Endodermal cell (in vitro differentiated cells): ENCODE results near the gene CFLAR. TPM values are rescaled to one million over a fixed set of nuclear protein-coding genes. Genes with fewer than 3 reads are reported as not detected.

Source experiments
- DNase-seq: peaks from one replicate; pipeline ENCODE4 v3.0.0-alpha.2; 2017
- H3K27ac ChIP-seq: 2 replicates; pipeline ENCODE4 v1.5.1; 2013; ENCODE audit warnings: mild to moderate bottlenecking, low read depth, low read length, moderate library complexity
- H3K27me3 ChIP-seq: 2 replicates; pipeline ENCODE4 v1.6.1; 2013; ENCODE audit warnings: mild to moderate bottlenecking, low read length, moderate library complexity; ENCODE audit not compliant: insufficient read depth, control insufficient read depth, poor library complexity, severe bottlenecking
- H3K36me3 ChIP-seq: 2 replicates; pipeline ENCODE4 v1.7.0; 2013; ENCODE audit warnings: mild to moderate bottlenecking, low read length, moderate library complexity; ENCODE audit not compliant: control insufficient read depth, insufficient read depth
- H3K4me1 ChIP-seq: one replicate; pipeline ENCODE4 v1.7.0; 2013; ENCODE audit warnings: low read length; ENCODE audit not compliant: control insufficient read depth, insufficient read depth
- H3K4me3 ChIP-seq: 2 replicates; pipeline ENCODE4 v1.5.1; 2013; ENCODE audit warnings: mild to moderate bottlenecking, low read length, moderate library complexity
- H3K9ac ChIP-seq: 2 replicates; pipeline ENCODE4 v1.6.1; 2013; ENCODE audit warnings: mild to moderate bottlenecking, low read length, moderate library complexity; ENCODE audit not compliant: poor library complexity, severe bottlenecking; ENCODE audit errors: extremely low read depth
- H3K9me3 ChIP-seq: 2 replicates; pipeline ENCODE4 v1.6.1; 2013; ENCODE audit warnings: mild to moderate bottlenecking, low read length, moderate library complexity; ENCODE audit not compliant: control insufficient read depth
- H3K27ac Mint-ChIP-seq: 2 replicates; pipeline ENCODE4 v1.8.0; 2020; ENCODE audit warnings: mixed read lengths
- H3K27me3 Mint-ChIP-seq: 2 replicates; pipeline ENCODE4 v1.8.0; 2021; ENCODE audit warnings: mild to moderate bottlenecking, mixed read lengths; ENCODE audit not compliant: insufficient read depth
- H3K36me3 Mint-ChIP-seq: 2 replicates; pipeline ENCODE4 v1.8.0; 2020; ENCODE audit warnings: low read depth, mixed read lengths
- H3K4me1 Mint-ChIP-seq: 2 replicates; pipeline ENCODE4 v1.8.0; 2020; ENCODE audit warnings: mixed read lengths
- H3K4me3 Mint-ChIP-seq: 2 replicates; pipeline ENCODE4 v1.8.0; 2020; ENCODE audit warnings: mild to moderate bottlenecking, moderate library complexity, mixed read lengths
- H3K9me3 Mint-ChIP-seq: 2 replicates; pipeline ENCODE4 v1.8.0; 2020; ENCODE audit warnings: mild to moderate bottlenecking, mixed read lengths
- CTCF ChIP-seq: fragments of 200-600 bp; sonication (generic); conservative IDR thresholded peaks from 2 replicates; pipeline ENCODE4 v1.5.0; 2021; ENCODE audit warnings: antibody characterized with exemption, mild to moderate bottlenecking
- WGBS, 2 experiments: methylation state at CpG; one replicate each; pipeline versions ENCODE4 v1.1.5 to v1.1.7; 2013; ENCODE audit warnings: missing lambda C conversion rate in 2 of 2, mixed read lengths in 1 of 2; ENCODE audit not compliant: insufficient coverage in 1 of 2, insufficient read length in 1 of 2; 5-methylcytosine and 5-hydroxymethylcytosine counted together
- total RNA-seq, 2 donors: library from RNA; stranded (reverse); fragmentation: NEBNext Ultra II Directional in 1 of 2; extraction: Animal tissue kit (Norgen Biotek cat#: 25700) in 1 of 2; gene quantifications; 2 replicates in 1 of 2; 3 replicates in 1 of 2; pipeline ENCODE4 v1.2.1, GENCODE V29; 2021

CFLAR gene
- total RNA-seq, 2 donors from 2014 or later, result 168 to 197 TPM

DNA sequence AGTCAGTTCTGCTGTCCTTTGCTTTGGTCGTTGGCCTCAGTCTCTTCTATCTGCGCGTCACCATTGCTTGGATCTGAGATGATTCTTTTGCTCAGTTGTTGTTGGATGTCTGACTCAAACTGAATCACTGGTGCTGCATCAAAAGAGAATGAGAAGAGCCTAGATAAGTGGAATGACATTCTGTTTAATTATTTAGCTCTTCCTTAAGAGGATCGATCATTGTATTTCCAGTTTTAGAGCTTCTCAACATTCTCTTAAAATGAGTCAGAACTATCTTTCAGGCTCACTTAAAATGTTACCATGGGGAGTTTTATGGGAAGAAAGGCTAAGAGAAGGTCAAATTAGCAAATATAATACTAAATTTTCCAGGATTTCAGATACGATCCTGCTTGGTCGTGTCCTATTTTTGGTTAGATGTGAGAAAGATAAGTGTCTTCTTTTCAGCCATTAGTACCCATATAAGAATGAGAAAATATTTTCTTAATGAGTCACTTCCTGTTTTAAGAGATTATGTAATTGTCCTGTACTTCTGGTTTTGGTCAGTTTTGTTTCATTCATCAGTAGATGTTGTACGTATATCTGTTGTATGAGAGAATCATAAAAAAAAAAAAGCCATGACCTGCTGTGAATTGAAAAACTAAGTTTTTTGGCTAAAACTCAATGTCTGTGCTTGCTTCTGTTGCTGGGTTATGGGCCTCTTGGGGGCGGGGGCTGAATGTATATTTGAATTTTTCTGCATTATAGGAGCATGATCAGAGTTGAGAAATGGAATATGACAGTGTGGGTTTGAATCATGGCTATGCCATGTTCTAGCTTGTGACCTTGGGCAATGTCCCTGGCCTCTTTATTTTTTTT is 35.4 kb downstream of the CFLAR start:
- Histone ChIP-seq H3K9me3 (no peaks in the 10 kb centered on the region), H3K4me3 (no peak overlapping the region), H3K27me3 (no peaks in the 10 kb centered on the region), H3K27ac (no peak overlapping the region), H3K9ac (no peak overlapping the region), H3K4me1 (peaks cover 9% of the 10 kb centered on the region), H3K36me3 (peaks cover 74% of the 10 kb centered on the region)
- H3K27me3 Mint-ChIP-seq, result no peaks in the 10 kb centered on the region
- TF ChIP-seq CTCF, result no peak
- H3K27ac Mint-ChIP-seq, result no peak overlapping the region
- no peak for DNase-seq
- H3K9me3 Mint-ChIP-seq, result peaks cover 1% of the 10 kb centered on the region
- WGBS, 2 experiments, result 93 to 97% methylated on average over 5 to 6 of the region's 8 CpGs
- H3K4me3 Mint-ChIP-seq, result no peak overlapping the region
- H3K36me3 Mint-ChIP-seq, result peaks cover 69% of the 10 kb centered on the region
- peaks cover 28% of the 10 kb centered on the region for H3K4me1 Mint-ChIP-seq

DNA sequence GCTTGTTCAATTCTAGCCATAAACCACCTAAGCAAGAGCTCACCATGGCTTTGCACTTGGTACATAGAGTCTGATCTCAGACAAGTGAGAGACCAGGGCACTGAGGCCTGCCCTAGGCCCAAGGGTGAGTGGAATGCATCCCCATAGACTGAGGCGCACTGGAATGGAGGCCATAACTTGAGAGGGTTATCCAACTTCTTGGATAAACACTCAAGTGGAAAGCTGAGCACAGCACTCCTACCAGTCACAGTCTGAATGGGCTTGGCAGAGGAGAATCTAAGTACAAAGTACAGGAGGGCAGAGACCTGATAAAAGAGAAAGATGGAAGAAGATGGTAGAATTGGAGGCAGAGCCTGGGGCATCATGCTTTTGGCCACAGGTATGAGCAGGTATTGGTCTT is 36.6 kb downstream of the CFLAR start:
- H3K4me1 ChIP-seq, result peaks cover 10% of the 10 kb centered on the region
- peaks cover 1% of the 10 kb centered on the region for H3K9me3 Mint-ChIP-seq
- no peaks in the 10 kb centered on the region for H3K27me3 Mint-ChIP-seq
- no peak for TF ChIP-seq CTCF
- peaks cover 71% of the 10 kb centered on the region for H3K36me3 Mint-ChIP-seq
- WGBS, 2 experiments, result 83 to 97% methylated on average over 1 of the region's 1 CpG
- no peak overlapping the region for H3K27ac Mint-ChIP-seq
- H3K4me3 ChIP-seq, result no peak overlapping the region
- H3K9me3 ChIP-seq, result no peaks in the 10 kb centered on the region
- no peak for DNase-seq
- no peak overlapping the region for H3K4me3 Mint-ChIP-seq
- H3K4me1 Mint-ChIP-seq, result peaks cover 28% of the 10 kb centered on the region
- no peaks in the 10 kb centered on the region for H3K27me3 ChIP-seq
- peaks cover 78% of the 10 kb centered on the region for H3K36me3 ChIP-seq
- no peak overlapping the region for H3K27ac ChIP-seq
- H3K9ac ChIP-seq, result no peak overlapping the region

DNA sequence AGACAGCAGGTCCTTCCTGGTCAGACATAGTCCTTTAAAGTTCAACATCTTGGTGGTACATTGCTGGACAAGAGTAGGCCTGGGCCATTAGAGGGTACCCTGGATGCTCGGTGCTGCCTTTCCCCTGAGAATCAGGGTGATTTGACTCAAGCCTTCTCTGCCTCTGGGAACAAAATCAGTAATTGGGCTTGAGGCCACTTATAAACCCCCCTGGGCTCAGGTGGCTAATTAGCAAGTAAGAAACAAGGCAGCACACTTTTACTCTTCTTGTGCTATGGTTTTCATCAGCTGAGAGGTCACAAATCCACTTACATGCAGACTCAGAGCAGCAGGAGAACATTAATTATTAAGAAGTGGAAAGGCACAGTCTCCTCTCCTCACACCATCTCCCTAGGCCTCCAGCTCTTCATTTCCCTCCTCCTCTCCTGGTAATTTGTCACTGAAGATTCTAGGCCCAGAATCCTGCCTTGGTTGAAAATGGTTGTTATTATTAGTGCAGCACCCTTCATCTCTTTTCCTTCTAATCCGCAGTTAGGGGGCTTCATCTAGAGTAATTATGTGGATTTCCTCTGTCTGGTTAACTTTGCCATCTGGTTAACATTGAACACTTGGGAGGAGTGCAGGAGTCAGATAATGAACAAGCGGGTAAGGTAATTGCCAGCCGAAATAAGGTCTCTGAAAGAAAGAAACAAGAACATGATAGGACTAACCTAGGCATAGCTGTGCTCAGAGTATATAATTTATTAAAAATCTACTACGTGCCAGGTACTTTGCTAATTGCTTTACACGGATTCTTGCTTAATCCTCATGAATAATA is 37.2 kb downstream of the CFLAR start:
- peaks cover 75% of the 10 kb centered on the region for H3K36me3 Mint-ChIP-seq
- peaks cover 17% of the 10 kb centered on the region for H3K4me1 ChIP-seq
- H3K9ac ChIP-seq, result no peak overlapping the region
- H3K27me3 ChIP-seq, result no peaks in the 10 kb centered on the region
- peaks cover 79% of the 10 kb centered on the region for H3K36me3 ChIP-seq
- H3K27ac ChIP-seq, result no peak overlapping the region
- H3K4me1 Mint-ChIP-seq, result peaks cover 35% of the 10 kb centered on the region
- WGBS, 2 experiments, result 95 to 98% methylated on average over 5 of the region's 6 CpGs
- no peaks in the 10 kb centered on the region for H3K27me3 Mint-ChIP-seq
- peaks cover 1% of the 10 kb centered on the region for H3K9me3 Mint-ChIP-seq
- no peak overlapping the region for H3K4me3 ChIP-seq
- H3K9me3 ChIP-seq, result no peaks in the 10 kb centered on the region
- no peak overlapping the region for H3K27ac Mint-ChIP-seq
- TF ChIP-seq CTCF, result no peak
- no peak overlapping the region for H3K4me3 Mint-ChIP-seq
- no peak for DNase-seq
